ENCODE data around the gene HCAR2.

- TF ChIP-seq CTCF (IDR thresholded peaks at IDR 0.05) (no peak), POLR2A (IDR thresholded peaks at IDR 0.05) (no peak)
Observed at GRCh38 chr12:122732611-122733010, 29.5 kb upstream of the HCAR2 start.

Data from testis (tissue), 2 donors.